K562 (cell line): ENCODE measurements around the gene ACP1. TPM values are rescaled to one million over a fixed set of nuclear protein-coding genes. Genes with fewer than 3 reads are reported as not detected.

Source experiments
- ADNP ChIP-seq: fragments of 200-800 bp; sonication (Bioruptor generic); IDR thresholded peaks from 2 replicates; pipeline ENCODE4 v1.6.1; 2016; ENCODE audit warnings: missing genetic modification characterization, missing compliant biosample characterization
- BCLAF1 ChIP-seq, 2 experiments: fragments of 450-650 bp in 1 of 2; IDR thresholded peaks; 2 replicates each; pipeline ENCODE4 v1.6.1; 2011 to 2017; ENCODE audit warnings: low read depth in 2 of 2, antibody characterized with exemption in 1 of 2, borderline replicate concordance in 1 of 2, low read length in 1 of 2, mild to moderate bottlenecking in 1 of 2, mixed read lengths in 1 of 2; ENCODE audit not compliant: control insufficient read depth in 1 of 2
- CGGBP1 ChIP-seq: fragments of 250-450 bp; sonication (Bioruptor Pico); IDR thresholded peaks from 2 replicates; pipeline ENCODE4 v1.9.0; 2021; ENCODE audit warnings: mild to moderate bottlenecking
- CREB1 ChIP-seq, 2 experiments: sonication (generic) in 1 of 2; formaldehyde crosslinking in 1 of 2; IDR thresholded peaks; 2 replicates each; pipeline versions ENCODE4 v1.6.1 to v1.8.0; 2012 to 2022; ENCODE audit warnings: inconsistent platforms in 1 of 2, mild to moderate bottlenecking in 1 of 2, missing genetic modification reagents in 1 of 2, moderate library complexity in 1 of 2
- EGR1 ChIP-seq: fragments of 450-650 bp; conservative IDR thresholded peaks from 2 replicates; pipeline ENCODE4 v1.6.1; 2017; ENCODE audit warnings: mild to moderate bottlenecking
- ETS2 ChIP-seq: IDR thresholded peaks from 2 replicates; pipeline ENCODE4 v1.6.1; 2016; ENCODE audit warnings: borderline replicate concordance, missing genetic modification characterization, mild to moderate bottlenecking, moderate library complexity, missing compliant biosample characterization; ENCODE audit not compliant: poor library complexity, severe bottlenecking
- EWSR1 ChIP-seq: fragments of 450-650 bp; IDR thresholded peaks from 2 replicates; pipeline ENCODE4 v1.6.1; 2018; ENCODE audit warnings: borderline replicate concordance, mild to moderate bottlenecking, low read depth, moderate library complexity; ENCODE audit not compliant: partially characterized antibody
- HDAC6 ChIP-seq: IDR thresholded peaks from 2 replicates; pipeline ENCODE4 v1.6.1; 2012; ENCODE audit warnings: low read depth, mild to moderate bottlenecking, control low read depth, inconsistent platforms, low read length, moderate library complexity
- KLF16 ChIP-seq: IDR thresholded peaks from 2 replicates; pipeline ENCODE4 v1.6.1; 2016; ENCODE audit warnings: antibody characterized with exemption
- MLLT1 ChIP-seq, 2 experiments: fragments of 450-650 bp; IDR thresholded peaks; 2 replicates each; pipeline ENCODE4 v1.6.1; 2016
- NFIC ChIP-seq: fragments of 450-650 bp; IDR thresholded peaks from 2 replicates; pipeline ENCODE4 v1.6.1; 2017; ENCODE audit warnings: mild to moderate bottlenecking, inconsistent platforms
- PCBP1 ChIP-seq: fragments of 200-400 bp; formaldehyde crosslinking; IDR thresholded peaks from 2 replicates; pipeline ENCODE4 v1.6.1; 2018; ENCODE audit warnings: mild to moderate bottlenecking, low read depth, low read length; ENCODE audit not compliant: poor library complexity, severe bottlenecking
- PCBP2 ChIP-seq: fragments of 200-400 bp; formaldehyde crosslinking; IDR thresholded peaks from 2 replicates; pipeline ENCODE4 v1.6.1; 2018; ENCODE audit warnings: low read length, low read depth, mild to moderate bottlenecking, moderate library complexity; ENCODE audit not compliant: poor library complexity, severe bottlenecking
- PHF20 ChIP-seq: fragments of 450-650 bp; IDR thresholded peaks from 2 replicates; pipeline ENCODE4 v1.6.1; 2018; ENCODE audit not compliant: partially characterized antibody
- POLR3G ChIP-seq: IDR thresholded peaks from 2 replicates; pipeline ENCODE4 v1.6.1; 2011; ENCODE audit not compliant: insufficient read length, insufficient replicate concordance; ENCODE audit errors: extremely low read depth
- RAD51 ChIP-seq: fragments of 450-650 bp; IDR thresholded peaks from 2 replicates; pipeline ENCODE4 v1.7.1; 2016; ENCODE audit warnings: low read depth, mild to moderate bottlenecking, borderline replicate concordance
- SMARCA4 ChIP-seq: fragments of 450-650 bp; IDR thresholded peaks from 2 replicates; pipeline ENCODE4 v1.6.1; 2016
- THAP7 ChIP-seq: fragments of 250-450 bp; sonication (Bioruptor Pico); IDR thresholded peaks from 2 replicates; pipeline ENCODE4 v1.5.0; 2021
- XRCC3 ChIP-seq: fragments of 450-650 bp; IDR thresholded peaks from 2 replicates; pipeline ENCODE4 v1.6.1; 2017; ENCODE audit warnings: mild to moderate bottlenecking, moderate library complexity
- ZNF121 ChIP-seq: sonication (generic); formaldehyde crosslinking; conservative IDR thresholded peaks from 2 replicates; pipeline ENCODE4 v1.8.0; 2022; ENCODE audit warnings: missing genetic modification reagents
- ZNF239 ChIP-seq: fragments of 250-450 bp; sonication (Bioruptor Pico); IDR thresholded peaks from 2 replicates; pipeline ENCODE4 v1.4.0; 2020; ENCODE audit warnings: mild to moderate bottlenecking
- ZNF75A ChIP-seq: fragments of 450-650 bp; formaldehyde crosslinking; IDR thresholded peaks from 2 replicates; pipeline ENCODE4 v1.4.0; 2020; ENCODE audit warnings: mild to moderate bottlenecking
- polyA plus RNA-seq, 8 experiments: library from polyadenylated mRNA; depleted of rRNA in 4 of 8; stranded (reverse) in 5 of 8; unstranded in 3 of 8; fragments of >200 nt; fragmentation: Nextera tagmentation in 2 of 8; fragmentation: Illumina TruSeq in 1 of 8; extraction: Ambion mirVana in 2 of 8; extraction: Trizol in 1 of 8; gene quantifications; 2 replicates each; pipeline versions ENCODE4 v1.2.1 to v1.2.3, GENCODE V29; 2011 to 2014; ENCODE audit warnings: inconsistent platforms in 1 of 8, missing spikeins in 1 of 8
- total RNA-seq, 7 experiments: library from RNA; depleted of rRNA in 6 of 7; stranded (reverse); fragments of >200 nt in 6 of 7; fragmentation: Illumina TruSeq in 2 of 7; extraction: Trizol in 2 of 7; gene quantifications; 2 replicates each; pipeline versions ENCODE4 v1.2.1 to v1.2.3, GENCODE V29; 2011 to 2021; ENCODE audit warnings: low replicate concordance in 1 of 7

ACP1 gene
- total and polyA plus RNA-seq, 9 of the 15 experiments (the other 6 are each of a cell fraction or from before 2014, with no cell fraction given), result 139 to 493 (median 189) TPM

- TF ChIP-seq THAP7 (CRISPR knock-in tag), result no peak
- TF ChIP-seq MLLT1 (IDR thresholded peaks at IDR 0.05), result 0 out of 4 replicates have a peak, but pooled peaks of 1 of the 2 experiments have one; percentile 34
- TF ChIP-seq NFIC, result peak; percentile 49
- no peak for TF ChIP-seq KLF16
- no peak for TF ChIP-seq POLR3G
- TF ChIP-seq PCBP1, result peak; percentile 23
- no peak for TF ChIP-seq XRCC3
- no peak for TF ChIP-seq HDAC6
- TF ChIP-seq ZNF239 (CRISPR knock-in tag), result no peak
- TF ChIP-seq CREB1 (IDR thresholded peaks at IDR 0.05), result peak; percentile 68
- peak; percentile 54; the same call in 1 of the 2 replicates for TF ChIP-seq CREB1 (CRISPR knock-in tag; IDR thresholded peaks at IDR 0.05)
- TF ChIP-seq EGR1, result peak; percentile 87
- peak; percentile 88 for TF ChIP-seq PHF20
- TF ChIP-seq EWSR1, result no peak
- no peak for TF ChIP-seq ZNF75A (CRISPR knock-in tag)
- TF ChIP-seq SMARCA4, result no peak
- TF ChIP-seq BCLAF1 (IDR thresholded peaks at IDR 0.05; ENCODE audit: borderline replicate concordance in 1 of 2, control insufficient read depth in 1 of 2, low read depth in 2 of 2, low read length in 1 of 2), result no peak
- no peak for TF ChIP-seq ADNP (tag)
- no peak for TF ChIP-seq PCBP2
- no peak for TF ChIP-seq ZNF121 (CRISPR knock-in tag)
- no peak for TF ChIP-seq RAD51
- TF ChIP-seq CGGBP1, result no peak
- TF ChIP-seq ETS2 (tag), result no peak
Measured at GRCh38 chr2:264493-265468, at the start of gene ACP1 (continued).
